Activated CD4-positive, alpha-beta T cell treated with anti-CD3 and anti-CD28 coated beads for 4 hours (primary cell): ENCODE measurements around the gene LZTS2.

Experiments used
- DNase-seq, 2 donors: peaks; one replicate each; pipeline ENCODE4 v3.0.0-alpha.2; 2020

The LZTS2 gene

GRCh38 chr10:101056365-101057151 is 57.0 kb downstream of the LZTS2 start:
- DNase-seq: no peak
